ENCODE data around the gene CLBA1.
"Not testable (repeated sequence)": the region's sequence is repeated elsewhere in the genome, so short reads cannot be mapped to it uniquely, and the experiment has no call there.

CLBA1 gene

DNA sequence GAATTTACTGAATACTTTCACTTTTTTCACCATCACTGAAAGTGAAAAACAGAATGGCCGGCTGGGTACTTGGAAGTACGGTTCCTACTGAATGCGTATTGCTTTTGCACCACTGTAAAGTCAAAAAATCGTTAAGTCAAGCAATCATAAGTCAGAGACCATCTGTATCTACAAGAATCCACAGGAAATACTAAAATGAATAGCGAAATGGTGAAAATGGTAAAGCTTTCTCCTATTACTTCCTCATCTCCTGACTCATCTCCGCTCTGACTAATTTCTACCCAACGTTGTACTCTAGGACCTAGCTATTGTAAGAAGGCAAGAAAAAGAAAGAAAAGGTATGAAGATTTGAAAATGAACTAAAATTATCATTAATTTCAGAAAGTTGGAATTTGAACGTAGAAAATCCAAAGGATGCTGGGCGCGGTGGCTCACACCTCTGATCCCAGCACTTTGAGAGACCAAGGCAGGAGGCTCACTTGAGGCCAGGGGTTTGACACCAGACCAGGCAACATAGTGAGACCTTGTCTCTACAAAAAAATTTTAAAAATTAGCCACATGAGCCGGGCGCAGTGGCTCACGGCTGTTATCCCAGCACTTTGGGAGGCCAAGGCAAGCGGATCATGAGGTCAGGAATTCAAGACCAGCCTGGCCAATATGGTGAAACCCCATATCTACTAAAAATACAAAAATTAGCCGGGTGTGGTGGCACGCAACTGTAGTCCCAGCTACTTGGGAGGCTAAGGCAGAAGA is 40.6 kb downstream of the CLBA1 start:
- no peak for DNase-seq

DNA sequence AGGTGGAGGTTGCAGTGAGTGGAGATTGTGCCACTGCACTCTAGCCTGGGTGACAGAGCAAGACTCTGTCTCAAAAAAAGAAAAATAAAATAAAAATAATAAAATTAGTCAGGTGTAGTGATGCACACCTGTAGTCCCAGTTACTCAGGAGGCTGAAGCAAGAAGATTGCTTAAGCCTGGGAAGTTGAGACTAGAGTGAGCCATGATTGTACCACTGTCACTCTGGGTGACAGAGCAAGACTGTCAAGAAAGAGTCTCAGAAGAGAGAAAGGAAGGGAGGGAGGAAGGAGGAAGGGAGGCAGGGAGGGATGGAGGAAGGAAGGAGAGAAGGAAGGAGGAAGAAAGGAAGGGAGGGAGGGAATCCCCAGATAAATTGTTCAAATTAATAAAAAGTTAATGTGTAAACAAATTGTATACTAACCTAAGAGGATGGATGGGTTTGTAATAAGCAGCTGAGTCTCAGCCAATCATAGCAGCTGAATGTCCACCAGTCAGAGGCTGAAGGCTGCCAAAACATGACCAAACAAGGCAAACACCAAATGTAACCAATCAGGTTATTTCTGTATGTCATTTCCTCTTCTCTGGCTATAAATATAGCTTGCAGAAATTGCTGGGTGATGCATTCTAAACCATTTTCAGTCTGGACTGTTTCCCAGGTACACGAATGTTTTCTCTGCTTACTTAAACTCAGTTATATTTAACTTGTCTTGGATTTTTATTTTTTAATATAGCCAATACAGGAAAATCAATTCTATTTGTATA is 41.4 kb downstream of the CLBA1 start:
- DNase-seq, result no peak

DNA sequence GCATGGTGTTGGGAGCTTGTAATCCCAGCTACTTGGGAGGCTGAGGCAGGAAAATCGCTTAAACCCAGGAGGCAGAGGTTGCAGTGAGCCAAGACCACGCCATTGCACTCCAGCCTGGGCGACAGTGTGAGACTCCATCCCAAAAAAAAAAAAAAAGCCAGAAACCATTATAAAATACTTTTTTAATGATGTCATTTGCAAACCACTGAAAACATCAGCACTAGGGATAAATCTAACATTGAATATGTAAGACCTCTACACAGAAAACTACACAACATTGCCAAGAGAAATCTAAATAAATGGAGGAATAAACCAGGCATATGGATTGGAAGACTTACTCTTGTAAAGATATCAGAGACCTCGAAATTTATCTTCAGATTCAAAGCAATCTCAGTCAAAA is 42.1 kb downstream of the CLBA1 start:
- not testable (repeated sequence) for DNase-seq

DNA sequence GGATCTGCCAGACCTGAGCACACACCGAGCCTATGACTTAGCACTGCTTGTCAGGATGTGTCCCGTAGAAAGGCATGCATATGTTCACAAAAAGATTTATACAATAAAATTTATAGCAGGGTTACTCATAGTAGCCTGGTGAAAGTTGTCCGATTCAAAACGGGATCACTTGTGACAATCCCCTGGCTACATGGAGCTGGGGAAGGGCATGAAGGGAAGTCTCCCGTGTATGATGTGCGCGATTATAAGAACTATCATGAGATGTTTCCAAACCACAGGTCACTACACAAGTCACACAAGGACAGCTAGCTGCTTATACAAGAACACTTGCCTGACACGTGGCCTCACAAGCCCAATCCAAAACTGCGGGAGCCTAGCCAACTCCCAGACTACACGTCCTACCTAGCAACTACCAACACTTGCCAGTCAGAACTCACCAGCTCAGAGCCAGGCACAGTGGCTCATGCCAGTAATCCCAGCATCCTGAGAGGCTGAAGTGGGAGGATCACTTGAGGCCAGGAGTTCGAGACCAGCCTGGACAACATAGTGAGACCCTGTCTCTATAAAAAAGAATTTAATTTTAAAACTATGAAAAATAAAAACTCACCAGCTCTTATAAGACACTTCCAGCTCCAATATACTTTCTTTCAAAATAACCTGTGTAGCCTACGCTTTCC is 42.8 kb downstream of the CLBA1 start:
- DNase-seq, result no peak

DNA sequence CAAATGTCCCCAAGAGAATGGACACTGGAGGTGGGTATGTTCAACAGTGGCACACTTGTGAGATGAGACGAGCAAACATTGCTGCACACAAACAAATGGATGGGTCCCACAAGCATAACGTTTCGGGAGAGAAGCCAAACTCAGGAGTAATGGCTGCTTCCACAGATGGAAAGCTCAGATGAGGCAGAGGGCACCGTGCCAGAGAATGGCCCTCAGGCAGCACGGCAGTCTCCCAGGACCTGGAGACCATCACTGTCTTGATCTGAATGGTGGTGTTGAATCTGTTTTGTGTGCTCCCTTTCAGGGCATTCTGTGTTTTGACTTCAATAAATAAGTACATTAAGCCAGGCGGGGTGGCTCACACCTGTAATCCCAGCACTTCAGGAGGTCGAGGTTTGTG is 43.8 kb downstream of the CLBA1 start:
- no peak for DNase-seq

DNA sequence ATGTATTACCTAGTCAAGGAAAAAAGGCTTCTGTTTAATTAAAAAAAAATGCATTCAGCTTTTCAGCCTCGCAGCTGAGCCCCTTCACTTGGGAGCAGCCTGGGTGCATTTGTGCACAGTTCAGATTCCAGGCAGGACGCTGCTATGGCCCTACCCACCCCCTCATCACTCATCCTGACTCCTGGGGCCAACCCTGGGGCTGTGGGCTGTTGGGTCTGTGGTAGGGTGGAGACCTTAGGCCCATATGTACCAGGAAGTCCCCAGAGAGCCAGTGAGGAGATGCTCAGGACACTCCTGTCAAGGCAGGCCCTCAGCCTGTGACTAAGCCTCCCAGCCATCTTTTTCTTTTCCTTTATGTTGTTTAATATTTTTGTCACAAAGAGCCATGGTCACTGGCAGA is 44.6 kb downstream of the CLBA1 start:
- DNase-seq, result no peak

DNA sequence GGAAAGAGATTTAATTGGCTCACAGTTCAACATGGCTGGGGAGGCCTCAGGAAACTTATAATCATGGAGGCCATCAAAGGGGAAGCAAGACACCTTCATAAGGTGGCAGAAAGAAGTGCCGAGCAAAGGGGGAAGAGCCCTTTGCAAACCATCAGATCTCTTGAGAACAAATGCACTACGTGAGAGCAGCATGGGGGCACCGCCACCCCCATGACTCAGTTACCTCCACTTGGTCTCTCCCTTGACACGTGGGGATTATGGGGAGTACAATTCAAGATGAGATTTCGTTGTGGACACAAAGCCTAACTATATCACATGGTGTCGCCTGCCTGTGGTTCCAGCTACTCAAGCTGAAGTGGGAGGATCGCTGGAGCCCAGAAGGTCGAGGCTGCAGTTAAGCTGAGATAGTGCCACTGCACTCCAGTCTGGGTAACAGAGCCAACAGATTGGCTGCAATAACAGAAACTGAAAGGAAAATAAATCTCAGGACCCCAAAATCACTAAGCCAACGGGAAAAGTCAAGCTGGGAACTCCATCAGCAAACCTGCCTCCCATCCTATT is 45.3 kb downstream of the CLBA1 start:
- no peak for DNase-seq

DNA sequence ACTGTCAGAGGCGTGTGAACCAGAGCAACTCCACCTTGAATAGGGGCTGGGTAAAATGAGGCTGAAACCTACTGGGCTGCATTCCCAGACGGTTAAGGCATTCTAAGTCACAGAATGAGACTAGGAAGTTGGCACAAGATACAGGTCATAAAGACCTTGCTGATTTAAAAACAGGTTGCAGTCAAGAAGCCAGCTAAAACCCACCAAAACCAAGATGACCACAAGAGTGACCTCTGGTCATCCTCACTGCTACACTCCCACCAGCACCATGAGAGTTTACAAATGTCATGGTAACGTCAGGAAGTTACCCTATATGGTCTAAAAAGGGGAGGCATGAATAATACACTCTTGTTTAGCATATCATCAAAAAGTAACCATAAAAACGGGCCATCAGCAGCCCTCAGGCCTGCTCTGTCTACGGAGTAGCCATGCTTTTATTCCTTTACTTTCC is 46.9 kb downstream of the CLBA1 start:
- DNase-seq, result not testable (repeated sequence)

DNA sequence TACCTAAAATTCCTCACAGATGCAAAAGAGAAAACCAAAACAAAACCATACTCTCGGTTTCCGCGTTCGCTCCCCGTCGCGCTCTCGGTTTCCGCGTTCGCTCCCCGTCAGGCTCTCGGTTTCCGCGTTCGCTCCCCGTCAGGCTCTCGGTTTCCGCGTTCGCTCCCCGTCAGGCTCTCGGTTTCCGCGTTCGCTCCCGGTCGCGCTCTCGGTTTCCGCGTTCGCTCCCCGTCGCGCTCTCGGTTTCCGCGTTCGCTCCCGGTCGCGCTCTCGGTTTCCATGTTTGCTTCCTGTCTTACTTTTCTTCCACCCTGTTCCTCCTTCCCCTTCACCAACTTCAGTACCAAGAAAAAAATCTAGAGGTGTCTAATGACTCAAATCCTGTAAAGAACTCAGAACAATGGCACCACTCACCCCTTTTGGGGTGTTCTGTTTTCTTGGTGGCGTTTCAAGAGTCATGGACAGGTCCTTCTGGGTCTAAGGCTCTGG is 47.9 kb downstream of the CLBA1 start:
- not testable (repeated sequence) for DNase-seq

DNA sequence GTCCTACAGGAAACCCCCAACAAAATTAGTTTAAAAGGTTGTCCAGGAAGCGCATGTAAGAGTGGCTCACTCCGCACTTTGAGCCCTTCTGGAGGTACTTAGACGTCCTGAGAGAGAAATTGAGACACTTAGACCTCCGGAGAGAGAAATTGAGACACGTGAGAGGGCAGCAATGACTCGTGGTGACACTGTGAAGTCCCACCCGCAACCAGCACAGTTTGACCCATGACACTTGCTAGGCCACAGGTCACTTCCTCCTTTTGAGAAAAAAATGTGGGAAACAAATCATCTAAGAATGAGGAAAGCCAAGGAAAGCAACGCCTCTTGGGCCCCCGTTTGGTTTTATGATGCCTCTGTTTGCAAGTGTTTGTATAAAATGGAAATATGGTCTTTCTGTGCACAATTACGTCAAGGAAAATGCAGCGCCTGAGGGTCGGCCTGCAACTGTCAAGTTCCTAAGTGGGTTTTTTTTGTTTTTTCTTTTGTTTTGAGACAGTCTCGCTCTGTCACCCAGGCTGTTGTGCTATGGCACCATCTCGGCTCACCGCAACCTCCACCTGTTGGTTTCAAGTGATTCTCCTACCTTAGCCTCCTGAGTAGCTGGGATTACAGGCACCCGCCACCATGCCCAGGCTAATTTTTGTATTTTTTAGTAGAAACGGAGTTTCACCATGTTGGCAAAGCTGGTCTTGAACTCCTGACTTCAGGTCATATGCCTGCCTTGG is 48.9 kb downstream of the CLBA1 start:
- DNase-seq, result no peak

DNA sequence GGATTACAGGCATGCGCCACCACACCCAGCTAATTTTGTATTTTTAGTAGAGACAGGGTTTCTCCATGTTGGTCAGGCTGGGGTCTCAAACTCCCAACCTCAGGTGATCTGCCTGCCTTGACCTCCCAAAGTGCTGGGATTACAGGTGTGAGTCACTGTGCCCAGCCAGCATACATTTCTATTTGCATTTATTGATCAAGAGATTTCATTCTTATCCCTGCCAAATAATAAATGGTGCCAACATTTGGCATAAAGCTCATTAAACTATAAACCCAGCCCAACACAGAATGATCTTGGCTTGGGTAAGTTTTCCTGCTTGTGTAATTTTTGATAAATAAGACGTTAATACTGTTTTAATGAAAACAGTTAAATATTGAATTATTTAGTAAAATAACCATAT is 50.0 kb downstream of the CLBA1 start:
- not testable (repeated sequence) for DNase-seq

DNA sequence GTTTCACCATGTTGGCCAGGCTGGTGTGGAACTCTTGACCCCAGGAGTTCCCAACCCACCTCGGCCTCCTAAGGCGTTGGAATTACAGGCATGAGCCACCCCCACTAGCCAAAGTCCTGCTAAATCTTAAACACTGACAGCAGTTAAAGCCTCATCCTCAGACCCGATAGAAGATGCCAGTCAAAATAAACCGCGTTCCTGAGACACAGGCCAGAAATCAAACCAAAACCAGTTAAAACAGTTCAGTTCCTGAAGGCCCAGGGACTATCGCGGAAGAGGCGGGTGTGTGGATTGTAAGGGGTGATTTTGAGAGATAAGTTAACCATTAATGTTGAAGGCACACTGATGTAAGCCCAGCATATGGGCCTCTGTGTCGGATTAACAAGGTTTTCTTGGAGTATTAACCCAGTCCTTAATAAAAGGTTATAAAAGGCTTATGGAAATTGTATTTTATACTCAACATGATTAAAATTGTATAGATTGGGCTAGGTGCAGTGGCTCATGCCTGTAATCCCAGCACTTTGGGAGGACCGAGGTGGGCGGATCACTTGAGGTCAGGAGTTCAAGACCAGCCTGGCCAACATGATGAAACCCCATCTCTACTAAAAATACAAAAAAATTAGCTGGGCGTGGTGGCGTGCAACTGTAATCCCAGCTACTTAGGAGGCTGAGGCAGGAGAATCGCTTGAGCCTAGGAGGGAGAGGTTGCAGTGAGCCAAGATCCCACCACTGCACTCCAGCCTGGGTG is 54.0 kb downstream of the CLBA1 start:
- DNase-seq, result no peak

DNA sequence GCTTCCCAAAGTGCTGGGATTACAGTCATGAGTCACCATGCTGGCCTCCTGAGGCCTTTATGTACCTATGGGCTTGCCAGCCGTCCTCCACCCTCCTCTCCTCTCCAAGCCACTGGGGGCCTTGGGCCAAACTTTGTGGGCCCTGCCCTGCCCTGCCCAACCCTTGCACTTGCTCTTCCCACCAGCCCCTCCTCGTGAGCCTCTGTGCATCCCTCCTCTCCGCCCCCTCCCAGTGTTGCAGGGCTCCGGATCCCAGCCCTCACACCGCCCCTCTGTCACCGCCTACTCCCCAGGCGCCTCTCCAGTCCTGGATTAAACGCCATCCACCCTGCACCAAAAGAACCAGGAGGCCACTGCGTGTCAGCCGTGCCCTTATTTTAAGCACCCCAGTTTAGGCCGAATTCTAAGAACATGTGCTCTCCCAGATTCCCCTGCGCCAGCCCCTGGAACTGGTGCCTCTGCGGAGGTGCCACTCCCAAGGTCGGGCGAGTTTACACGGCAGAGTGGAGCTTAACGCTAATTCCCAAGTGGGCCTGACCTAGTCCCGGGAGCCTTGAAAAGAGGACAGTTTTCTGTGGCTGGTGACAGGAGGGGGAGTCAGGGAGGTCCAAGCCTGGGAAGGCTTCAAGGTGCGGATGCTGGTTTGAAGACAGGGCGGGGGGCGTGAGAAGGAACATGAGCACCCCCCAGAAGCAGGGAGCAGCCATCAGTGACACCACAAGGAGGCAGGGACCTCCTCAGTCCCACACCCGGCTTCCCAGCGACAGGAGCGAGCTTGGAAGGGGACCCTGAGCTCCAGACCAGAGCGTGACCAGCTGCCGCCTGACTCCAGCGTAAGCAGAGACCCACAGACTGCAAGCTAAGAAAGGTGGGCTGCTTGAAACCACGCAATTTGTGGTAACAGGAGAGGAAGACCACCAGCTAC is 56.5 kb downstream of the CLBA1 start:
- no peak for DNase-seq

DNA sequence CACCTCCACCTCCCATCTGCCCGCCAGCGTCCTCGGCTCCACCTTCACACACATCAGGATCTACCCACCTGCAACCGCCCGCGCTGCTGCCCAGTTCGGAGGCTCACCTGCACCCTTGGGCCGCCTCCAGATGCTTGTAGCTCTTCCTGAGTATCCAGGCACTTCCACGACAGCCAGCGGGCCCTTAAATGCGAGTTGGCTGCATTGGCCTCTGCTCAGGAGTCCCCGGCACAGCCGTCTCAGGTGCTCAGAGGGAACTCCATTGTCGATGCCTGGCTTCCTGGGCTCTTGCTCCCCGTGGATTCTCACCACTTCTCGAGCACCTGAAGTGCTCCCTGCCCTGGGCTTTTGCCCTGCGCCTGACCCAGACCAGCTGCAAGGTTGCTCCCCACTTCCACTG is 57.2 kb downstream of the CLBA1 start:
- DNase-seq, result no peak

DNA sequence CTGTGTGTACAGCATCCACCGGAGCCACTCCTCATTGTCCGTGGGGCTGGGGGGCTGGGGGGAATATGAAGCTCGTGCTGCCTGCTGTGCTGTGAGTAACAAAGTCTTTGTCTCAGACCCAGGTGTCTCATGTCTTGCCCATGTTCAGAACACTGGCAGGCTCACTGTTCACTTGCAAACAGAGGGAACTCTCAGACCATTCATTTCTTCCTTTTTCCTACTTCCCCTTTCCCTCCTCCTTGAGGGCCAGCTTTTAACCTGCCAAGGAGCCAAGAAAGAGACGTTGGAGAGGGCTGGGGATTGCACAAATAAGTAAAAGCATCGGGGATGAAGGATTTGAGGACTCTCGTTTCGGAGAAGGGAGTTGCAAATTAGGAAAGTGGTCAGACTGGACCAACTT is 58.1 kb downstream of the CLBA1 start:
- DNase-seq, result no peak
